PC-9 (cell line): ENCODE data around the gene HMOX1.

Source experiments
- CTCF ChIP-seq: fragments of 200-600 bp; sonication (generic); conservative IDR thresholded peaks from 2 replicates; pipeline ENCODE4 v1.6.1; 2017; ENCODE audit warnings: mixed run types, antibody characterized with exemption, mild to moderate bottlenecking, moderate library complexity
- EZH2 ChIP-seq: fragments of 200-600 bp; sonication (generic); IDR thresholded peaks from 2 replicates; pipeline ENCODE4 v1.8.0; 2017; ENCODE audit warnings: antibody characterized with exemption, low read depth

- TF ChIP-seq CTCF: no peak
- TF ChIP-seq EZH2: no peak
Measured at GRCh38 chr22:35375526-35375925, 5.4 kb upstream of the HMOX1 start.
